NCI-H1417 (cell line): ENCODE data around the gene SLC35F4.
"Not testable (repeated sequence)": the region's sequence is repeated elsewhere in the genome, so short reads cannot be mapped to it uniquely, and the experiment has no call there.

Experiments
- DNase-seq, 3 experiments: peaks; one replicate each; lab custom pipeline; 2025; lab: John Stamatoyannopoulos, UW

Gene SLC35F4

GRCh38 chr14:57725399-57726077, 140.4 kb downstream of the SLC35F4 start:
- no peak for DNase-seq

- DNase-seq, result not testable (repeated sequence)
Observed at GRCh38 chr14:57722141-57722540, 143.8 kb downstream of the SLC35F4 start.

- peak in 2 of 3 experiments; percentile 49 to 91 for DNase-seq
Observed at GRCh38 chr14:57714487-57714931, 151.4 kb downstream of the SLC35F4 start.

- DNase-seq, result no peak
Observed at GRCh38 chr14:57712698-57713097, 153.2 kb downstream of the SLC35F4 start.

GRCh38 chr14:57712102-57712501, 153.8 kb downstream of the SLC35F4 start:
- DNase-seq, result peak in 1 of 3 experiments; percentile 14

- no peak for DNase-seq
Observed at GRCh38 chr14:57709909-57710308, 156.0 kb downstream of the SLC35F4 start.

- not testable (repeated sequence) for DNase-seq
Observed at GRCh38 chr14:57709086-57709485, 156.8 kb downstream of the SLC35F4 start.

- DNase-seq, result no peak
Observed at GRCh38 chr14:57707219-57707618, 158.7 kb downstream of the SLC35F4 start.

- no peak for DNase-seq
Observed at GRCh38 chr14:57704763-57705162, 161.1 kb downstream of the SLC35F4 start.

- DNase-seq, result no peak
Observed at GRCh38 chr14:57699947-57700346, 165.9 kb downstream of the SLC35F4 start.

- DNase-seq, result peak in 2 of 3 experiments; percentile 26 to 60
Observed at GRCh38 chr14:57692671-57693070, 173.2 kb downstream of the SLC35F4 start.

GRCh38 chr14:57687416-57687815, 178.5 kb downstream of the SLC35F4 start:
- peak in 2 of 3 experiments; percentile 60 to 91 for DNase-seq

GRCh38 chr14:57686304-57686703, 179.6 kb downstream of the SLC35F4 start:
- peak in 1 of 3 experiments; percentile 49 for DNase-seq

GRCh38 chr14:57671021-57671420, 194.9 kb downstream of the SLC35F4 start:
- no peak for DNase-seq

GRCh38 chr14:57660208-57660607, 205.7 kb downstream of the SLC35F4 start:
- DNase-seq, result no peak

GRCh38 chr14:57659052-57659451, 206.8 kb downstream of the SLC35F4 start:
- peak in 1 of 3 experiments; percentile 27 for DNase-seq

GRCh38 chr14:57657487-57657886, 208.4 kb downstream of the SLC35F4 start:
- no peak for DNase-seq

- DNase-seq, result no peak
Observed at GRCh38 chr14:57656853-57657252, 209.0 kb downstream of the SLC35F4 start.

- no peak for DNase-seq
Observed at GRCh38 chr14:57652769-57653168, 213.1 kb downstream of the SLC35F4 start.

- DNase-seq, result no peak
Observed at GRCh38 chr14:57641776-57642175, 224.1 kb downstream of the SLC35F4 start.

GRCh38 chr14:57640036-57640435, 225.9 kb downstream of the SLC35F4 start:
- DNase-seq, result no peak

- no peak for DNase-seq
Observed at GRCh38 chr14:57637901-57638300, 228.0 kb downstream of the SLC35F4 start.

- no peak for DNase-seq
Observed at GRCh38 chr14:57634335-57634734, 231.6 kb downstream of the SLC35F4 start.

GRCh38 chr14:57632649-57633048, 233.2 kb downstream of the SLC35F4 start:
- no peak for DNase-seq
